Stimulated activated CD4-positive, alpha-beta T cell treated with anti-CD3 and anti-CD28 coated beads, Interleukin-2, amount 100 ng/mL, for 24 hours (primary cell): ENCODE results near the gene TNPO1.
A peak's percentile ranks its signal among the peaks of the same experiment; 100 is the strongest.

Source experiments
- DNase-seq, 2 donors: peaks; one replicate each; pipeline ENCODE4 v3.0.0-alpha.2; 2020

TNPO1 gene

GRCh38 chr5:72818866-72819534 lies 2.5 kb downstream of the TNPO1 start:
- peak; percentile 47 to 57 for DNase-seq

GRCh38 chr5:72821776-72822175 lies 5.3 kb downstream of the TNPO1 start:
- DNase-seq, result no peak

GRCh38 chr5:72822944-72823343 lies 6.5 kb downstream of the TNPO1 start:
- DNase-seq, result no peak

DNA sequence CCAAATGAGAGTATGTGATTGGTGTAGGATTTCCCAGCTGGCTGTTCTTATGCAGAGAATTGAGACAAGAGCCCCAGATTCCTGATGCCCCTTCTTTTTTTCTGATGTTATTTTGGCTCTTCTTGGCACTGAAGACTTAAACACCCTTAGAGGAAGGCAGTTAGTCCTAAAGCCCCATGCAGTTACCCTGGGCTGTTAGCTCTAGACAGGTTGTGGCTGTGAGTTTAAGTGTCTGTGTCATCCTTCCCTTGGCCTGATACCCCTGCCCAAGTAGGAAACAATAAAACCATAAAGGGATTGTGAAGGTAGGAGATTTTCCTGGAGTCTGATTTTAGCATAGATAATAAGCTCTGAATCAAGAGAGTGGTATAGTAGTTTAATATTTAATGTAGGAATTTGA lies 13.2 kb downstream of the TNPO1 start:
- no peak for DNase-seq

- no peak for DNase-seq
Observed at GRCh38 chr5:72830362-72830761, 13.9 kb downstream of the TNPO1 start.

DNA sequence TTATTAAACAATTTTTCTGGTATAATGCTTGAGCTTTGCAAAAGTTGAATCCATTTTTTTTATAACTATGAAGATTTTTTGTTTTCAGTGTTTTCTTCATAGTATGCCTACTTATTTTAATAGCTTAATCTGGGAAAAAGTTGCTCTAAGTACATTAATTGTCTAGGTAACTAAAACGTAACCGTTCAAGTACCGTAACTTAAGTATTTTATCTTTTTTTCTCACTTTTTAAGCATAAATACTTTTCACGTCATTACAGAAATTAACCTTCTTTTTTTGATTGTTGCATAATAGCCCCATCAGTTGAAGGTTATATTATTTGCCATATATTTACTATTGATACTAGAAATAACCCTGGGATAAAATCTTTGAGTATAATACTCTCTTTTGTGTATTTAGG lies 15.2 kb downstream of the TNPO1 start:
- no peak for DNase-seq

DNA sequence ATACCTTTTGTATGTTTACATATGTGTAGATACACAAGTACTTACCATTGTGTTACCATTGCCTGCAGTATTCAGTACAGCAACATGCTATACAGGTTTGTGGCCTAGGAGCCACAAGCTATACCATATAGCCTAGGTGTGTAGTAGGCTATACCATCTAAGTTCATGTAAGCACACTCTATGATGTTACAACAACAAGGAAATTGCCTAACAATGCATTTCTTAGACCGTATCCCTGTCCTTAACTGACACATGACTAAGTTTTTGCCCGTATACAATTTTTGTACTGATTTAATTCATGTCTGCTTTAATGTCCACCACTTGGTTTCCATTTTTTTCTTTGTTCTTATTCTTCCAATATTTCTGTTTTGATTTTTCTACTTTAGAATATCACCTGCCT lies 18.5 kb downstream of the TNPO1 start:
- no peak for DNase-seq

GRCh38 chr5:72835633-72836032 lies 19.2 kb downstream of the TNPO1 start:
- DNase-seq, result no peak

DNA sequence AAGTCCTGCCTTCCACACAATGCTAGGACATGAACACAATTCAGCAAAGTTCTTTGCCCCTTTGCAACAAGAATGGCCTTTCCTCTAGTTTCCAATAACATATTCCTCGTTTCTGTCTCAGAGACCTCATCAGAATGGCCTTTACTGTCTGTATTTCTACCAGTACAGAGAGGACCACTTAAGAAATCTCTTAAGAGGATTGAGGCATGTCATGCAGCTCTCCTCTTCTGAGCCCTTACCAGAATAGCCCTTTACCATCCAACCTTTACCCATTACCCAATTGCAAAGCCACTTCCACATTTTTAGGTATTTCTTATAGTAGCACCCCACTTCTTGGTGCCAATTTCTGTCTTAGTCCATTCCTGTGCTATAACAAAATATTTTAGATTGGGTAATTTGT lies 20.3 kb downstream of the TNPO1 start:
- no peak for DNase-seq

GRCh38 chr5:72837524-72838096 lies 21.1 kb downstream of the TNPO1 start:
- no peak for DNase-seq

- DNase-seq, result no peak
Observed at GRCh38 chr5:72840041-72840440, 23.6 kb downstream of the TNPO1 start.

DNA sequence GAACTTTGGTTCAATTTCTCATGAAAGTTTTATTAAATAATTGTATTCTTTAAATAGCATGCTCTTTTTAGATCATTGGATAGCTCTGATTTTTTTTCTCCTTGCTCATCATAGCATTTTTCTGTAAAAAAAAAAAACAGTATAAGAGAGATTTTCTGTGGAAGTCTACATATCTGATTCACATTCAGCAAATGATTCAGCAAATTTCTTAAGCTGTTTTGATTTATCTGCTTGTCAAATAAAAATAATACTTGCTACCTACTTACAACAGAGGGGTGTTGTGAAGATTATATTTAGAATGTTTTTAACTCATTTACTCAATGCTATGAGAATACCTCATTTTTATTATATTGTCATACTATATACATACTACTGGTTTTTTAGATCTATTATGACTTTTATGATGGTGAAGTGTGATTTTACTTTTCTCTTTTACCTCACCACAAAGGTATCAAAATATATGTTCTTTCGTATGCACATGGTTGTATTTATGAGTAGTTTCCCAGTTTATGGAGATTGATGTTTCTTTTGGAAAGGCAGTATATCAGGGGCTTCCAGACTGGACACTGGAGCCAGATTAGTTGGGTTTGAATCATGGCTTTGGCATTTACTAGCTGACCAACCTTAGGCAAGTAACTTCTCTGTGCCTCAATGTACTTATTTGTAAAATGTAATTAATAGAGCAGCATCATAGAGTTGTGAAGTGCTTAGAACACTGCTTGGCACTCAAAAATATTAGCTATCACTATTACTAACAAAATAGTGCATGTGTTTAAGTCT lies 25.5 kb downstream of the TNPO1 start:
- no peak for DNase-seq

DNA sequence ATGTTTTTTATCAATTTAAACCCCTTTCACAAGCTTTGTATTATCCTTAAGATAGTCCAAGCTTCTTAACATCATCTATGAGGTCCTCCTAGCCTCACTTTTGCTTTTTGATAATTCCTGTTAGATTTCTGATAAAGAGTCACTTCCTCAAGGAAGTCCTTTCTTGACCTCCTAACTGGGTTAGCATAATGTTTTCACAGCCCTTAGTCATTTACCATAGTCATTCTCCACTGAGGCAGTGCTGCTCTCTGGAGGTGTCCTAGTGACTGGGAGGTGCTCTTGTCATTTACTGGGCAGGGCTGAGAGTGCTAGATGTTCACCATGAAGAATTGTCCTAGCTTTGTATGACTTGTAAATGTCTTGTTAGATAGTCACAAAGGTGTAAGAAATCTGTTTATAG lies 26.4 kb downstream of the TNPO1 start:
- DNase-seq, result no peak

GRCh38 chr5:72844218-72844603 lies 27.8 kb downstream of the TNPO1 start:
- DNase-seq, result no peak

- no peak for DNase-seq
Observed at GRCh38 chr5:72845889-72846288, 29.4 kb downstream of the TNPO1 start.

GRCh38 chr5:72846483-72846882 lies 30.0 kb downstream of the TNPO1 start:
- no peak for DNase-seq

DNA sequence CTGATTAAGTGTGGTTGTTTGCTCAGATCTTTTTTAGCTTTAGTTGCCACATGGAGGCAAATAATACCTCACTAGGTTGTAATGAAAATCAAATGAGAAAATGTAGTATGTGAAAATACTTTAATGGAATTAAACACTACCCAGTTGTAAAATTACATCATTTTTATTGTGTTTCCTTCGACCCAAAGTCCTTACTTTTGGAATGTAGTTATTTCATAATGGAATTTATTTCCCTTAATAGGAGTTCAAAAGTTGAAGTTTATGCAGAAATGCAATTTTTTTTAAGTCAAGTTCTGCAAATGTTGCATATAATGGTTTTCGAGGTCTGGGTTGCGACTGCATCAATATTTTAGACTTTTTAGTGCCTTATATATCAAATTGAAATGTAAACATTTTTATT lies 31.0 kb downstream of the TNPO1 start:
- no peak for DNase-seq

- peak; percentile 86 to 88 for DNase-seq
Observed at GRCh38 chr5:72847989-72848473, 31.6 kb downstream of the TNPO1 start.

- peak; percentile 63 to 64 for DNase-seq
Observed at GRCh38 chr5:72848474-72849428, 32.3 kb downstream of the TNPO1 start.

- no peak for DNase-seq
Observed at GRCh38 chr5:72849546-72849945, 33.1 kb downstream of the TNPO1 start.

DNA sequence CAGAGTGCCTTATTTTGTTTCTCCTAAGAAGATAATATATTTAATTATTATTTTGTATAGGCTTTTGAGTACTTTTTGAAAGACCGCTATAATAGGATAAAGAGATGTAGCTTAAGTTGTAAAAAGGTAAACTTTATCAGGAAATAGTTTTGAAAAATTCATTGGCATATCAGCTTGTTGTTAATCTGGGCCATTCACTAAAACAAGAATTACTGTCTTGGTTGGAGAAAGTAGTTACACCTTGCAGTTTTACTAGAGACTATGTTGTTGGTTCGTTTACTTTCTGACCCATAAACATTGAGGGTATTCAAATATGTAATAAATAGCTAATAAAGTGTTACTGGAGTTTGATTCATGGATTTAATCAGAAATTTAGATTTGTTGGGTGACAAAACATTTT lies 33.7 kb downstream of the TNPO1 start:
- DNase-seq, result no peak

DNA sequence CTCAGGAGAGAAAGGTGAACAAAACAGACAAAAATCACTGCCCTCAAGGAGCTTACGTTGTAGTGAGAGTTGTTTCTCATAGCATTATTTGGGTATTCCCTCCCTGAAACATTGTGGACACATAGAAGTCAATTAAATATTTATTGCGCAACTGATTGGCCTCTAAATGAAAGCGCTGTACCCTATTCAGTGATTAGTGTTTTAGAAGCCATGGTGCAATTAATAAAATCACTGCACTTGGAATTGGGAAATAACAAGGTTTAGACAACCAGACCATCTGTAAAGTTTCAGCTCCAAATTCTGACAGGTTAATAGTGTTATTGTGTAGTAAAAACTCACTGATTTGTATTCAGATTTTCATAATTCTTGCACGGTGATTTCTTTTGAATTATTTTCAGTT lies 35.9 kb downstream of the TNPO1 start:
- no peak for DNase-seq

DNA sequence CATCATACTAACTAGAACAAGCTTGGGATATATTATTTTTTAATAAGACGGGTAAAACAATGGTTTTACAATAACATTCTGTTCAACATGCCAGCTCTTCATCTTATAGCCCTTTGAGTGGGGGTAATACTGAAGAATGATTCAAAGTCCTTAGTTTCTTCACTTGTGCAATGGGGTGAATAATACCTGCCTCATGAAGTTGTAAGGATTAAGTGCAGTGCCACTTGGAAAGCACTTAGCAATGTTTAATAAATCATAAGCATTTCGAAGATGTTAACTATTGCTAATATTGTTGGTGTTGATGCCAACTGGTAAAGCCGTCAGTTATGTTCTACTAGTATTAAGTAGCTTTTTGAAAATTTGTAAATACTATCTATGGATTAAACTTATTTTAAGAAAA lies 38.0 kb downstream of the TNPO1 start:
- DNase-seq, result no peak
